Frontal cortex (tissue), 4 donors: ENCODE results near the gene PLCB1. TPM values are rescaled to one million over a fixed set of nuclear protein-coding genes. Genes with fewer than 3 reads are reported as not detected.

ENCODE experiments used
- DNase-seq, 2 donors: peaks; one replicate each; pipeline ENCODE4 v3.0.0; 2012; ENCODE audit warnings: low spot score in 2 of 2
- FAIRE-seq: peaks from 2 replicates; lab custom pipeline; 2012; peaks lifted over from hg19 to GRCh38; lab: Jason Lieb, UNC
- total RNA-seq: library from RNA; depleted of rRNA; stranded (reverse); fragments of >200 nt; gene quantifications from one replicate; pipeline ENCODE4 v1.2.3, GENCODE V29; 2014
- donor health status: control.
- donor health status: control.
- donor health status: control.

PLCB1 gene
- total RNA-seq, 1 donor from 2014 or later, result 48.9 TPM

- FAIRE-seq (no peak), DNase-seq (no peak)
Measured at GRCh38 chr20:8386991-8387390, 254.9 kb downstream of the PLCB1 start.

- no peak for DNase-seq
- FAIRE-seq, result peak; percentile 60
Measured at GRCh38 chr20:8388141-8388540, 256.1 kb downstream of the PLCB1 start.

- FAIRE-seq (no peak), DNase-seq (no peak)
Measured at GRCh38 chr20:8388707-8389106, 256.6 kb downstream of the PLCB1 start.

GRCh38 chr20:8389381-8390036 lies 257.4 kb downstream of the PLCB1 start:
- DNase-seq (no peak), FAIRE-seq (peak; percentile 54)

- no peak for FAIRE-seq
Measured at GRCh38 chr20:8390037-8390433, 258.0 kb downstream of the PLCB1 start.

GRCh38 chr20:8390500-8390899 lies 258.4 kb downstream of the PLCB1 start:
- no peak for DNase-seq
- FAIRE-seq, result no peak

More at GRCh38 chr20:8390037-8390433, 258.0 kb downstream of the PLCB1 start:
- no peak for DNase-seq

GRCh38 chr20:8393381-8393780 lies 261.3 kb downstream of the PLCB1 start:
- FAIRE-seq (no peak), DNase-seq (no peak)

- FAIRE-seq (no peak), DNase-seq (no peak)
Measured at GRCh38 chr20:8394308-8394945, 262.4 kb downstream of the PLCB1 start.

GRCh38 chr20:8395956-8396355 lies 263.9 kb downstream of the PLCB1 start:
- DNase-seq (no peak), FAIRE-seq (no peak)

- no peak for DNase-seq
- no peak for FAIRE-seq
Measured at GRCh38 chr20:8398263-8399051, 266.4 kb downstream of the PLCB1 start.

GRCh38 chr20:8399947-8400346 lies 267.9 kb downstream of the PLCB1 start:
- no peak for FAIRE-seq
- DNase-seq, result no peak

- FAIRE-seq (no peak), DNase-seq (no peak)
Measured at GRCh38 chr20:8400486-8400885, 268.4 kb downstream of the PLCB1 start.

GRCh38 chr20:8401556-8401955 lies 269.5 kb downstream of the PLCB1 start:
- FAIRE-seq, result no peak
- DNase-seq, result no peak

GRCh38 chr20:8402798-8403197 lies 270.7 kb downstream of the PLCB1 start:
- peak; percentile 39 for FAIRE-seq
- DNase-seq, result no peak

GRCh38 chr20:8404912-8405635 lies 273.0 kb downstream of the PLCB1 start:
- DNase-seq (no peak), FAIRE-seq (no peak)

- DNase-seq (no peak), FAIRE-seq (no peak)
Measured at GRCh38 chr20:8406391-8406790, 274.3 kb downstream of the PLCB1 start.

- DNase-seq, result no peak
- FAIRE-seq, result no peak
Measured at GRCh38 chr20:8408587-8409307, 276.7 kb downstream of the PLCB1 start.

GRCh38 chr20:8413691-8414090 lies 281.6 kb downstream of the PLCB1 start:
- FAIRE-seq, result no peak
- no peak for DNase-seq

GRCh38 chr20:8414586-8415274 lies 282.7 kb downstream of the PLCB1 start:
- no peak for FAIRE-seq
- no peak for DNase-seq
